Astrocyte of the spinal cord (primary cell): ENCODE measurements around the gene RPS18.

Source experiments
- DNase-seq: peaks from one replicate; pipeline ENCODE4 v3.0.0; 2011; ENCODE audit warnings: low read depth, low spot score
- H3K4me3 ChIP-seq: 2 replicates; pipeline ENCODE4 v1.5.1; 2011; ENCODE audit warnings: low read depth, mild to moderate bottlenecking, low read length, moderate library complexity
- in situ Hi-C: cut with HindIII; loops from 2 replicates; pipeline ENCODE4 v1.10.0; 2017; ENCODE audit warnings: low sequenced_read_pairs
- TF ChIP-seq, protein P1 (sequence below): IDR thresholded peaks from 2 replicates; pipeline ENCODE4 v1.5.1; 2012; ENCODE audit warnings: low read depth, mild to moderate bottlenecking, low read length, inconsistent platforms

RPS18 gene

GRCh38 chr6:33314943-33315792, 43.3 kb downstream of the RPS18 start:
- TF ChIP-seq, protein P1, sequence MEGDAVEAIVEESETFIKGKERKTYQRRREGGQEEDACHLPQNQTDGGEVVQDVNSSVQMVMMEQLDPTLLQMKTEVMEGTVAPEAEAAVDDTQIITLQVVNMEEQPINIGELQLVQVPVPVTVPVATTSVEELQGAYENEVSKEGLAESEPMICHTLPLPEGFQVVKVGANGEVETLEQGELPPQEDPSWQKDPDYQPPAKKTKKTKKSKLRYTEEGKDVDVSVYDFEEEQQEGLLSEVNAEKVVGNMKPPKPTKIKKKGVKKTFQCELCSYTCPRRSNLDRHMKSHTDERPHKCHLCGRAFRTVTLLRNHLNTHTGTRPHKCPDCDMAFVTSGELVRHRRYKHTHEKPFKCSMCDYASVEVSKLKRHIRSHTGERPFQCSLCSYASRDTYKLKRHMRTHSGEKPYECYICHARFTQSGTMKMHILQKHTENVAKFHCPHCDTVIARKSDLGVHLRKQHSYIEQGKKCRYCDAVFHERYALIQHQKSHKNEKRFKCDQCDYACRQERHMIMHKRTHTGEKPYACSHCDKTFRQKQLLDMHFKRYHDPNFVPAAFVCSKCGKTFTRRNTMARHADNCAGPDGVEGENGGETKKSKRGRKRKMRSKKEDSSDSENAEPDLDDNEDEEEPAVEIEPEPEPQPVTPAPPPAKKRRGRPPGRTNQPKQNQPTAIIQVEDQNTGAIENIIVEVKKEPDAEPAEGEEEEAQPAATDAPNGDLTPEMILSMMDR = no peak
- peak; percentile 3 for DNase-seq
- H3K4me3 ChIP-seq = peak overlapping the region; percentile 83
- in situ Hi-C loops = no loop called here

DNA sequence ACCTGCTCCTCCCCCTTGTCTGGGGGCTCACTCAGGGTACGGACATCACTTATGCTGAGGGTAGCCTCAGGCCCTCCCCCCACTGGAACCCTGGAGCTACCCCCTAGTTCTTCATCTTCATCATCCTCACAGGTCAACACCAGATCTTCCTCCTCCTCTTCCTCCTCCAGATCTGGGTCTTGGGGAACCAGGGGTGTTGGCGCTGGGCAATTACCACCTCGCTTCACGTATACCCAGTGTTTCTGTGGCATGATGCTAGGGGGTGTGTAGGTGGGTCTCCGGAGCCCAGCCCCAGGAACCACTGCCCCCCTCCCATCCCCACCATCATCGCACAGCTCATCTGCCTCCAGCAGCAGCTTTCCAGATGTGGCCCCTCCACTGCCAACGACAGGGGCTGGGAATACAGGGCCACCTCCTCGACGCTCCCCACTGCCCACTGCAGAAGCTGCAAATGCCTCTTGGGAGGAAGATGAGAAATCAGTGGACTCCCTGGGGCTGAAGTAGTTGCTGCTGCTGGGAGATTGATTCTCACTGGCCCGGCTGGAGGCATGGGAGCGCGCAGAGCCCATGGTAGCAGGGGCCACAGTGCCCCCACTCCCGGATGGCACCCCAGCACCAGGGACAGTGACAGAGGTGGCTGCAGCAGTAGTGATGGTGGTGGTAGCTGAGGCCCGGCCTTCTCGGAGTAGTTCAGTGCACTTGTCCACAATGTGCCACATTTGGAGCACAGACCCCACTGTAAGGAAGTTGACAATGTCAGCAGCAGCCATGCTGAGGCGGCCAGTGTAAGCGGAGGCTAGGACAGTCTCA, 44.1 kb downstream of the RPS18 start:
- in situ Hi-C loops = no loop called here
- DNase-seq = no peak
- TF ChIP-seq, protein P1 = no peak
- H3K4me3 ChIP-seq = no peak overlapping the region

- in situ Hi-C loops = no loop called here
- DNase-seq = no peak
- TF ChIP-seq, protein P1 = no peak
- H3K4me3 ChIP-seq = peak overlapping the region; percentile 58
Measured at GRCh38 chr6:33316603-33317418, 44.9 kb downstream of the RPS18 start.

- in situ Hi-C loops = no loop called here
- DNase-seq = no peak
- TF ChIP-seq, protein P1 = no peak
- peak overlapping the region; percentile 58 for H3K4me3 ChIP-seq
Measured at GRCh38 chr6:33317419-33317668, 45.5 kb downstream of the RPS18 start.

- TF ChIP-seq, protein P1 = no peak
- DNase-seq = peak; percentile 99
- H3K4me3 ChIP-seq = peak within 1 kb of the TSS; percentile 58
- in situ Hi-C loops = no loop called here
Measured at GRCh38 chr6:33317669-33318425, 46.0 kb downstream of the RPS18 start, which contains the start of gene ZBTB22. Gene ZBTB22 (minus strand): TSS chr6:33317744. CDS start chr6:33316916, 828 bp downstream.
